Astrocyte of the spinal cord (primary cell): ENCODE data around the gene KLF12.

Source experiments
- DNase-seq: peaks from one replicate; pipeline ENCODE4 v3.0.0; 2011; ENCODE audit warnings: low read depth, low spot score
- H3K4me3 ChIP-seq: 2 replicates; pipeline ENCODE4 v1.5.1; 2011; ENCODE audit warnings: low read depth, mild to moderate bottlenecking, low read length, moderate library complexity
- in situ Hi-C: cut with HindIII; loops from 2 replicates; pipeline ENCODE4 v1.10.0; 2017; ENCODE audit warnings: low sequenced_read_pairs
- TF ChIP-seq, protein P1 (sequence below): IDR thresholded peaks from 2 replicates; pipeline ENCODE4 v1.5.1; 2012; ENCODE audit warnings: low read depth, mild to moderate bottlenecking, low read length, inconsistent platforms

The KLF12 gene

DNA sequence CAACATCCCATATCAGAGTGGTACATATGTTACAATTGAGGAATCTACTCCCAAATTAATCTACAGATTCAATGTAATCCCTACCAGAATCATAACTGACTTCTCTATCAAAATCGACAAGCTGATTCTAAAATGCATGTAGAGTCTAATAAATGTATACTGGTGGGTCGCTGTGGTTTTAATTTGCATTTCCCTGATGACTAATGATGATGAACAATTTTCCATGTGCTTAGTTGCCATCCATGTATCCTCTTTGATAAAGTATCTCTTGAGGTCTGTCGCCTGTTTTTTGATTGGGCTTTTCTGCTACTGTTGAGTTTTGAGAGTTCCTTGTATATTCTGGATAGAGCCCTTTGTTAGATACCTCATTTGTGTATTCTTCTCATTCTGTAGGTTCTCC, 43.8 kb downstream of the KLF12 start:
- in situ Hi-C loops: no loop called here
- H3K4me3 ChIP-seq: no peak overlapping the region
- TF ChIP-seq, protein P1, sequence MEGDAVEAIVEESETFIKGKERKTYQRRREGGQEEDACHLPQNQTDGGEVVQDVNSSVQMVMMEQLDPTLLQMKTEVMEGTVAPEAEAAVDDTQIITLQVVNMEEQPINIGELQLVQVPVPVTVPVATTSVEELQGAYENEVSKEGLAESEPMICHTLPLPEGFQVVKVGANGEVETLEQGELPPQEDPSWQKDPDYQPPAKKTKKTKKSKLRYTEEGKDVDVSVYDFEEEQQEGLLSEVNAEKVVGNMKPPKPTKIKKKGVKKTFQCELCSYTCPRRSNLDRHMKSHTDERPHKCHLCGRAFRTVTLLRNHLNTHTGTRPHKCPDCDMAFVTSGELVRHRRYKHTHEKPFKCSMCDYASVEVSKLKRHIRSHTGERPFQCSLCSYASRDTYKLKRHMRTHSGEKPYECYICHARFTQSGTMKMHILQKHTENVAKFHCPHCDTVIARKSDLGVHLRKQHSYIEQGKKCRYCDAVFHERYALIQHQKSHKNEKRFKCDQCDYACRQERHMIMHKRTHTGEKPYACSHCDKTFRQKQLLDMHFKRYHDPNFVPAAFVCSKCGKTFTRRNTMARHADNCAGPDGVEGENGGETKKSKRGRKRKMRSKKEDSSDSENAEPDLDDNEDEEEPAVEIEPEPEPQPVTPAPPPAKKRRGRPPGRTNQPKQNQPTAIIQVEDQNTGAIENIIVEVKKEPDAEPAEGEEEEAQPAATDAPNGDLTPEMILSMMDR: no peak
- DNase-seq: no peak

DNA sequence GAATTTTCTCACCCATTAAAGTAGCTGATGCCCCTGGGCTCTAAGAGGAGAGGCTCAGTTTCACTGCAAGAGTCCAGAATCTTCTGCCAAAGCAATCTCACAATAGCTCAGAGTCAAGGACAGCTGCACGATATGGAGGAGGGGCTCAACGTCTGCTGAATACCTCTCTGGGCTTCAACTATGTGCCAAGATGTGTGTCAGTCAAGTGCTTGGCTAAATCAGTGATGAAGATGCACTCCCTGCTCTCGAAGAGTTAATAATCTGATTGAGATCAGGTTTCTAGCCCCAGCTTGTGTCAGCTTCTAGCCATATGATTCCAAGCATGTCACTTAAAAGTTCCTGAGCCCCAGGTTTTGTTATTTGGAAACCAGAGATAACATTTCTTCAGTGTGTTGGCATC, 46.8 kb downstream of the KLF12 start:
- no peak overlapping the region for H3K4me3 ChIP-seq
- DNase-seq: no peak
- TF ChIP-seq, protein P1: no peak
- in situ Hi-C loops: no loop called here
